ENCODE measurements around the gene CD200.

GRCh38 chr3:112374333-112374734, 41.4 kb downstream of the CD200 start:
- TF ChIP-seq, protein P1, sequence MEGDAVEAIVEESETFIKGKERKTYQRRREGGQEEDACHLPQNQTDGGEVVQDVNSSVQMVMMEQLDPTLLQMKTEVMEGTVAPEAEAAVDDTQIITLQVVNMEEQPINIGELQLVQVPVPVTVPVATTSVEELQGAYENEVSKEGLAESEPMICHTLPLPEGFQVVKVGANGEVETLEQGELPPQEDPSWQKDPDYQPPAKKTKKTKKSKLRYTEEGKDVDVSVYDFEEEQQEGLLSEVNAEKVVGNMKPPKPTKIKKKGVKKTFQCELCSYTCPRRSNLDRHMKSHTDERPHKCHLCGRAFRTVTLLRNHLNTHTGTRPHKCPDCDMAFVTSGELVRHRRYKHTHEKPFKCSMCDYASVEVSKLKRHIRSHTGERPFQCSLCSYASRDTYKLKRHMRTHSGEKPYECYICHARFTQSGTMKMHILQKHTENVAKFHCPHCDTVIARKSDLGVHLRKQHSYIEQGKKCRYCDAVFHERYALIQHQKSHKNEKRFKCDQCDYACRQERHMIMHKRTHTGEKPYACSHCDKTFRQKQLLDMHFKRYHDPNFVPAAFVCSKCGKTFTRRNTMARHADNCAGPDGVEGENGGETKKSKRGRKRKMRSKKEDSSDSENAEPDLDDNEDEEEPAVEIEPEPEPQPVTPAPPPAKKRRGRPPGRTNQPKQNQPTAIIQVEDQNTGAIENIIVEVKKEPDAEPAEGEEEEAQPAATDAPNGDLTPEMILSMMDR (IDR thresholded peaks at IDR 0.05; ENCODE audit: insufficient read depth, low read length) = no peak
- TF ChIP-seq POLR2AphosphoS5 (IDR thresholded peaks at IDR 0.05; ENCODE audit: low read depth) (no peak), GABPA (IDR thresholded peaks at IDR 0.05; ENCODE audit: low read depth) (no peak), REST (IDR thresholded peaks at IDR 0.05; ENCODE audit: insufficient replicate concordance, low read depth) (no peak)

Measured in HL-60 (cell line).